Skeletal muscle cell (primary cell): ENCODE results near the gene MRPS33.
"Not testable (repeated sequence)": the region's sequence is repeated elsewhere in the genome, so short reads cannot be mapped to it uniquely, and the experiment has no call there.

Source experiments
- DNase-seq: peaks from one replicate; pipeline ENCODE4 v3.0.0-alpha.2; 2010; ENCODE audit warnings: low read depth
- H3K4me3 ChIP-seq: 2 replicates; pipeline ENCODE4 v1.5.1; 2011; ENCODE audit warnings: low read depth, mild to moderate bottlenecking, control low read depth, low read length, moderate library complexity

The MRPS33 gene

GRCh38 chr7:140966561-140967233 is 48.1 kb downstream of the MRPS33 start:
- H3K4me3 ChIP-seq: no peak overlapping the region
- no peak for DNase-seq

GRCh38 chr7:140961117-140961516 is 53.6 kb downstream of the MRPS33 start:
- no peak overlapping the region for H3K4me3 ChIP-seq
- DNase-seq: no peak

- H3K4me3 ChIP-seq, DNase-seq: not testable (repeated sequence)
Measured at GRCh38 chr7:140956997-140957396, 57.8 kb downstream of the MRPS33 start.
